A549 treated with DMSO at 1 μM for 4 hours (cell line): ENCODE data around the gene MPHOSPH6. TPM values are rescaled to one million over a fixed set of nuclear protein-coding genes. Genes with fewer than 3 reads are reported as not detected.

Source experiments
- total RNA-seq: library from RNA; stranded (reverse); fragments of 200-300 nt; extraction: Qiagen RNA extraction; gene quantifications from 5 replicates; pipeline ENCODE4 v1.2.3, GENCODE V29; 2022; ENCODE audit warnings: low read depth

The MPHOSPH6 gene, protein sequence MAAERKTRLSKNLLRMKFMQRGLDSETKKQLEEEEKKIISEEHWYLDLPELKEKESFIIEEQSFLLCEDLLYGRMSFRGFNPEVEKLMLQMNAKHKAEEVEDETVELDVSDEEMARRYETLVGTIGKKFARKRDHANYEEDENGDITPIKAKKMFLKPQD
- total RNA-seq: 32.4 to 38.9 TPM (median 35.4 TPM) in 5 replicates

DNA sequence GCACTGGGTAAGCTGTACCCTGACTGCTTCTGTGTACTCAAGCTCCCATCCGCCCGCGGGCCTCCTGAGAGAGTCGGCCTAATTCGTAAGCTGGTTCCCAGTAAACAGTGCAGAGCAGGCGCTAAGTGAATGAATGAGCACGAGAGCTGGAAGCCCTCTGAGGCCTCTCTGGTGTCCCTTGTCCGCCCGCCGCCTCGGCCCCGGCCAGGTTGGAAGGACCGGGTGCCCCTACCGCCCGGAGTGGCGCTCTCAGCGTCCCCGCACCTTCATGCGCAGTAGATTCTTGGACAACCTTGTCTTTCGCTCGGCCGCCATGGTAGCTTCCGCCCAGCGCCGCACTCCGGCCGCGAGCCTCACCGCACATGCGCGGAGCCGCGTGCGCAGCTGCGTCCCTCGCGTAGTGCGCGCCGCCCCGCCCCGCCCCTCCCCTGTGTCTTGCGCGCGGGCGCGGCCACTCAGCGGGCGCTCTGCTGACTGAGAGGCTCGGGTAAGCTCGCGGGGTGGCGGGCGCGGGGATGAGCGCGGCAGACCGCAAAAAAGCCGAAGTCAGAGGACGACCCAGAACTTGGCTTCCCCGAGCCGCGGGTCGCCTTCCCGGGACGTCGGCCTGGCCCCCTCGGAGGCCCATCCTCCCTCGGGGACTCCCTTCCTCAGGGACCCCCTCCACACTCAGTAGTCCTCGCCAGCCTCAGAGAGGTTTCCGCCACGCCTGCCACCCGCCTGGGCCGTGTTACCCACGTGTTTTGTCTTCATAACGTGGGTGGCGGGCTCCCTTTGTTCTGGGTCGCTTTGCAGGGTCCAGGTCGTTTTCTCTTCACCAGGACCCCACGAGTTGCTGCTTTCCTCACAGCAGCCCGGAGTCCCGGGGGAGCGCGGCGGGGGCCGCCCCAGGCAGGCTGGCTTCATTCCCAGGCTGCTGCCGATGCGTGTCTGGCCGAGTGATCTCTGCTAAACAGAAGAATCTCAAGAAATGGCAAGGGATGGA, at the start of gene MPHOSPH6:
TSS of gene MPHOSPH6 (minus strand) at position 364 of the 985 bp plus-strand sequence. CDS start at position 315, 49 bp downstream.

Other genes starting within 250 kb of the MPHOSPH6 start
- gene SDR42E1, start 158.8 kb downstream of the MPHOSPH6 start, total RNA-seq: 1.2 to 2.1 TPM (median 1.6 TPM) in 5 replicates
- 0.10 TPM in 1 of 5 replicates, not detected in the others for gene HSD17B2, start 135.0 kb downstream of the MPHOSPH6 start, total RNA-seq